ENCODE results near the gene DCTD.

Gene DCTD

GRCh38 chr4:182895791-182896292 is 21.3 kb downstream of the DCTD start:
- H3K4me3 ChIP-seq (replicated peaks in 1 of 2; ENCODE audit: low read depth in 2 of 2, low read length in 2 of 2), result no peak overlapping the region
- DNase-seq (ENCODE audit: low read depth in 2 of 2), result no peak
- TF ChIP-seq CTCF (IDR thresholded peaks at IDR 0.05; ENCODE audit: low read depth, low read length), result no peak

- no peak overlapping the region for H3K4me3 ChIP-seq (replicated peaks in 1 of 2; ENCODE audit: low read depth in 2 of 2, low read length in 2 of 2)
- no peak for DNase-seq (ENCODE audit: low read depth in 2 of 2)
- no peak for TF ChIP-seq CTCF (IDR thresholded peaks at IDR 0.05; ENCODE audit: low read depth, low read length)
These were observed 22.4 kb downstream of the DCTD start for GRCh38 chr4:182894681-182895275.

GRCh38 chr4:182893474-182894080 is 23.6 kb downstream of the DCTD start:
- H3K4me3 ChIP-seq (replicated peaks in 1 of 2; ENCODE audit: low read depth in 2 of 2, low read length in 2 of 2), result no peak overlapping the region
- TF ChIP-seq CTCF (IDR thresholded peaks at IDR 0.05; ENCODE audit: low read depth, low read length), result no peak
- no peak for DNase-seq (ENCODE audit: low read depth in 2 of 2)

- TF ChIP-seq CTCF (IDR thresholded peaks at IDR 0.05; ENCODE audit: low read depth, low read length), result no peak
- no peak overlapping the region for H3K4me3 ChIP-seq (replicated peaks in 1 of 2; ENCODE audit: low read depth in 2 of 2, low read length in 2 of 2)
- no peak for DNase-seq (ENCODE audit: low read depth in 2 of 2)
These were observed 24.1 kb downstream of the DCTD start for GRCh38 chr4:182893047-182893446.

- no peak overlapping the region for H3K4me3 ChIP-seq (replicated peaks in 1 of 2; ENCODE audit: low read depth in 2 of 2, low read length in 2 of 2)
- no peak for DNase-seq (ENCODE audit: low read depth in 2 of 2)
- TF ChIP-seq CTCF (IDR thresholded peaks at IDR 0.05; ENCODE audit: low read depth, low read length), result no peak
These were observed 27.0 kb downstream of the DCTD start for GRCh38 chr4:182890202-182890601.

GRCh38 chr4:182888891-182889290 is 28.3 kb downstream of the DCTD start:
- no peak overlapping the region for H3K4me3 ChIP-seq (replicated peaks in 1 of 2; ENCODE audit: low read depth in 2 of 2, low read length in 2 of 2)
- TF ChIP-seq CTCF (IDR thresholded peaks at IDR 0.05; ENCODE audit: low read depth, low read length), result no peak
- no peak for DNase-seq (ENCODE audit: low read depth in 2 of 2)

All from cardiac fibroblast (primary cell).